GM19240 (cell line): ENCODE results near the gene CACNA2D2.

Source experiments
- DNase-seq: peaks from one replicate; pipeline ENCODE4 v3.0.0; 2011; ENCODE audit warnings: low spot score; ENCODE audit not compliant: insufficient read length

CACNA2D2 gene

GRCh38 chr3:50373146-50374051, 130.0 kb downstream of the CACNA2D2 start:
- DNase-seq: no peak

- DNase-seq: no peak
These were observed 131.1 kb downstream of the CACNA2D2 start for GRCh38 chr3:50372349-50372748.

GRCh38 chr3:50371133-50371685, 132.2 kb downstream of the CACNA2D2 start:
- DNase-seq: no peak

- DNase-seq: no peak
These were observed 132.8 kb downstream of the CACNA2D2 start for GRCh38 chr3:50370594-50370993.

- no peak for DNase-seq
These were observed 134.3 kb downstream of the CACNA2D2 start for GRCh38 chr3:50369012-50369670.

- DNase-seq: no peak
These were observed 137.6 kb downstream of the CACNA2D2 start for GRCh38 chr3:50365842-50366220.

- DNase-seq: peak; percentile 95
These were observed 138.2 kb downstream of the CACNA2D2 start for GRCh38 chr3:50365080-50365841.

GRCh38 chr3:50364573-50365079, 138.8 kb downstream of the CACNA2D2 start:
- no peak for DNase-seq

- no peak for DNase-seq
These were observed 143.7 kb downstream of the CACNA2D2 start for GRCh38 chr3:50359760-50360110.

GRCh38 chr3:50358911-50359759, 144.3 kb downstream of the CACNA2D2 start, which contains the start of gene TMEM115:
TMEM115 (minus strand) TSS chr3:50359521; CDS start chr3:50359063, 458 bp downstream.
- peak; percentile 96 for DNase-seq

GRCh38 chr3:50358355-50358910, 145.0 kb downstream of the CACNA2D2 start:
- no peak for DNase-seq

- DNase-seq: no peak
These were observed 146.0 kb downstream of the CACNA2D2 start for GRCh38 chr3:50357481-50357880.

GRCh38 chr3:50356553-50356952, 146.9 kb downstream of the CACNA2D2 start:
- no peak for DNase-seq

GRCh38 chr3:50355829-50356552, 147.4 kb downstream of the CACNA2D2 start:
- no peak for DNase-seq

- DNase-seq: no peak
These were observed 148.6 kb downstream of the CACNA2D2 start for GRCh38 chr3:50354850-50355249.

GRCh38 chr3:50354186-50354764, 149.2 kb downstream of the CACNA2D2 start:
- no peak for DNase-seq

GRCh38 chr3:50353245-50354004, 150.0 kb downstream of the CACNA2D2 start:
- no peak for DNase-seq

GRCh38 chr3:50352781-50353180, 150.7 kb downstream of the CACNA2D2 start:
- no peak for DNase-seq
